Muscle layer of colon (tissue), 2 donors: ENCODE data around the gene PPP6R1.

Experiments used
- H3K27ac ChIP-seq: one replicate; pipeline ENCODE4 v1.7.0; 2013; ENCODE audit warnings: low read depth, mild to moderate bottlenecking, low read length, moderate library complexity
- H3K27me3 ChIP-seq, 2 donors: one replicate each; pipeline ENCODE4 v1.7.0; 2013; ENCODE audit warnings: low read length in 2 of 2, mild to moderate bottlenecking in 2 of 2; ENCODE audit not compliant: insufficient read depth in 2 of 2, control insufficient read depth in 1 of 2
- H3K36me3 ChIP-seq: one replicate; pipeline ENCODE4 v1.7.0; 2013; ENCODE audit warnings: mild to moderate bottlenecking, low read length; ENCODE audit not compliant: insufficient read depth
- H3K4me1 ChIP-seq: one replicate; pipeline ENCODE4 v1.7.0; 2013; ENCODE audit warnings: mild to moderate bottlenecking, low read length; ENCODE audit not compliant: insufficient read depth
- H3K4me3 ChIP-seq, 2 donors: one replicate each; pipeline ENCODE4 v1.7.0; 2013; ENCODE audit warnings: low read length in 2 of 2, low read depth in 1 of 2, mild to moderate bottlenecking in 1 of 2, moderate library complexity in 1 of 2
- H3K9ac ChIP-seq: one replicate; pipeline ENCODE4 v1.7.0; 2013; ENCODE audit warnings: low read length
- H3K9me3 ChIP-seq: one replicate; pipeline ENCODE4 v1.7.0; 2013; ENCODE audit warnings: mild to moderate bottlenecking, low read length
- donor health status: abdominal sarcoma.
- donor health status: Adenocarcinoma of cecum.

PPP6R1 gene

GRCh38 chr19:55279340-55279739 lies 20.5 kb upstream of the PPP6R1 start:
- no peak overlapping the region for H3K9ac ChIP-seq
- peak overlapping the region; percentile 73 to 96 for H3K4me3 ChIP-seq
- no peaks in the 10 kb centered on the region for H3K27me3 ChIP-seq
- peak overlapping the region; percentile 53 for H3K27ac ChIP-seq
- peaks cover 11% of the 10 kb centered on the region for H3K36me3 ChIP-seq
- H3K9me3 ChIP-seq: no peaks in the 10 kb centered on the region
- H3K4me1 ChIP-seq: peaks cover 18% of the 10 kb centered on the region

- peaks cover 16% of the 10 kb centered on the region for H3K36me3 ChIP-seq
- no peaks in the 10 kb centered on the region for H3K27me3 ChIP-seq
- H3K4me3 ChIP-seq: no peak overlapping the region
- H3K27ac ChIP-seq: no peak overlapping the region
- no peak overlapping the region for H3K9ac ChIP-seq
- peaks cover 18% of the 10 kb centered on the region for H3K4me1 ChIP-seq
- no peaks in the 10 kb centered on the region for H3K9me3 ChIP-seq
Measured at GRCh38 chr19:55278391-55279135, 19.7 kb upstream of the PPP6R1 start.

- Histone ChIP-seq H3K9ac (no peak overlapping the region), H3K27ac (no peak overlapping the region), H3K4me3 (no peak overlapping the region), H3K4me1 (peaks cover 14% of the 10 kb centered on the region), H3K9me3 (no peaks in the 10 kb centered on the region), H3K27me3 (no peaks in the 10 kb centered on the region), H3K36me3 (peaks cover 22% of the 10 kb centered on the region)
Measured at GRCh38 chr19:55277494-55277893, 18.7 kb upstream of the PPP6R1 start.

GRCh38 chr19:55276720-55277430 lies 18.1 kb upstream of the PPP6R1 start:
- Histone ChIP-seq H3K27me3 (no peaks in the 10 kb centered on the region), H3K9me3 (no peaks in the 10 kb centered on the region), H3K27ac (no peak overlapping the region), H3K36me3 (peaks cover 27% of the 10 kb centered on the region), H3K4me3 (no peak overlapping the region), H3K9ac (no peak overlapping the region), H3K4me1 (peaks cover 14% of the 10 kb centered on the region)

- no peaks in the 10 kb centered on the region for H3K27me3 ChIP-seq
- H3K4me1 ChIP-seq: peaks cover 14% of the 10 kb centered on the region
- H3K9ac ChIP-seq: no peak overlapping the region
- no peaks in the 10 kb centered on the region for H3K9me3 ChIP-seq
- no peak overlapping the region for H3K4me3 ChIP-seq
- H3K27ac ChIP-seq: no peak overlapping the region
- H3K36me3 ChIP-seq: peaks cover 31% of the 10 kb centered on the region
Measured at GRCh38 chr19:55275851-55276719, 17.3 kb upstream of the PPP6R1 start.

- Histone ChIP-seq H3K4me3 (no peak overlapping the region), H3K27ac (no peak overlapping the region), H3K4me1 (peaks cover 3% of the 10 kb centered on the region), H3K9ac (no peak overlapping the region), H3K36me3 (peaks cover 39% of the 10 kb centered on the region), H3K27me3 (no peaks in the 10 kb centered on the region), H3K9me3 (no peaks in the 10 kb centered on the region)
Measured at GRCh38 chr19:55273978-55274707, 15.3 kb upstream of the PPP6R1 start.

GRCh38 chr19:55272142-55272541 lies 13.3 kb upstream of the PPP6R1 start:
- Histone ChIP-seq H3K36me3 (peaks cover 35% of the 10 kb centered on the region), H3K9me3 (no peaks in the 10 kb centered on the region), H3K27ac (no peak overlapping the region), H3K4me1 (no peaks in the 10 kb centered on the region), H3K9ac (no peak overlapping the region), H3K4me3 (no peak overlapping the region), H3K27me3 (no peaks in the 10 kb centered on the region)

- no peaks in the 10 kb centered on the region for H3K4me1 ChIP-seq
- H3K9me3 ChIP-seq: no peaks in the 10 kb centered on the region
- H3K27ac ChIP-seq: no peak overlapping the region
- no peak overlapping the region for H3K9ac ChIP-seq
- H3K27me3 ChIP-seq: no peaks in the 10 kb centered on the region
- H3K4me3 ChIP-seq: no peak overlapping the region
- peaks cover 28% of the 10 kb centered on the region for H3K36me3 ChIP-seq
Measured at GRCh38 chr19:55270172-55270942, 11.5 kb upstream of the PPP6R1 start.

- Histone ChIP-seq H3K27me3 (no peaks in the 10 kb centered on the region), H3K27ac (no peak overlapping the region), H3K4me1 (no peaks in the 10 kb centered on the region), H3K9ac (no peak overlapping the region), H3K36me3 (peaks cover 28% of the 10 kb centered on the region), H3K9me3 (no peaks in the 10 kb centered on the region), H3K4me3 (no peak overlapping the region)
Measured at GRCh38 chr19:55269299-55269698, 10.5 kb upstream of the PPP6R1 start.

GRCh38 chr19:55266840-55267239 lies 8.0 kb upstream of the PPP6R1 start:
- Histone ChIP-seq H3K9ac (no peak overlapping the region), H3K9me3 (no peaks in the 10 kb centered on the region), H3K27me3 (no peaks in the 10 kb centered on the region), H3K4me1 (no peaks in the 10 kb centered on the region), H3K4me3 (no peak overlapping the region), H3K27ac (no peak overlapping the region), H3K36me3 (peaks cover 11% of the 10 kb centered on the region)
